Heart right ventricle (tissue), 16 donors: ENCODE measurements around the gene GINS1. TPM values are rescaled to one million over a fixed set of nuclear protein-coding genes. Genes with fewer than 3 reads are reported as not detected.

ENCODE experiments used
- ATAC-seq, 8 donors: fragments of 200-7000 bp; cut with Tn5 transposase; one replicate each; pipeline ENCODE4 v1.9.1; 2020; ENCODE audit warnings: mild to moderate bottlenecking in 8 of 8, moderate library complexity in 8 of 8, moderate number of reproducible peaks in 1 of 8
- DNase-seq, 2 donors: peaks; one replicate each; pipeline ENCODE4 v3.0.0-alpha.2; 2020
- H3K27ac ChIP-seq, 10 donors: fragments of 200-600 bp; sonication (generic) in 2 of 10; one replicate each; pipeline versions ENCODE4 v1.5.0 to v1.8.0; 2020 to 2022; ENCODE audit warnings: mild to moderate bottlenecking in 3 of 10
- H3K27me3 ChIP-seq, 7 donors: fragments of 200-600 bp; one replicate each; pipeline ENCODE4 v1.8.0; 2021 to 2022; ENCODE audit warnings: mild to moderate bottlenecking in 2 of 7
- H3K36me3 ChIP-seq, 9 donors: fragments of 200-600 bp; sonication (generic) in 1 of 9; one replicate each; pipeline versions ENCODE4 v1.5.0 to v1.8.0; 2020 to 2022; ENCODE audit warnings: mild to moderate bottlenecking in 2 of 9
- H3K4me1 ChIP-seq, 9 donors: fragments of 200-600 bp; sonication (generic) in 1 of 9; one replicate each; pipeline versions ENCODE4 v1.5.0 to v1.8.0; 2020 to 2022; ENCODE audit warnings: mild to moderate bottlenecking in 4 of 9
- H3K4me3 ChIP-seq, 10 donors: fragments of 200-600 bp; sonication (generic) in 2 of 10; one replicate each; pipeline versions ENCODE4 v1.5.0 to v1.8.0; 2020 to 2022; ENCODE audit warnings: mild to moderate bottlenecking in 7 of 10, moderate library complexity in 2 of 10
- H3K9me3 ChIP-seq, 11 donors: fragments of 200-600 bp in 10 of 11; sonication (generic) in 2 of 11; one replicate each; pipeline versions ENCODE4 v1.5.0 to v1.8.0; 2013 to 2022; ENCODE audit warnings: mild to moderate bottlenecking in 2 of 11, control low read depth in 1 of 11, moderate library complexity in 1 of 11
- WGBS, 2 donors: extraction: QIAGEN DNeasy Blood & Tissue Kit; methylation state at CpG; one replicate each; pipeline ENCODE4 v1.1.7; 2013; ENCODE audit warnings: inconsistent platforms in 1 of 2; 5-methylcytosine and 5-hydroxymethylcytosine counted together
- intact Hi-C, 10 donors: fragments of 100-400 bp; cut with DNase I; formaldehyde crosslinking; loops; one replicate each; pipeline versions ENCODE4 v1.11.1 to v1.14.2; 2022
- polyA plus RNA-seq, 2 donors: library from polyadenylated mRNA; stranded (reverse); fragments of 200-250 nt; gene quantifications; one replicate each; pipeline ENCODE4 v1.2.3, GENCODE V29; 2013
- total RNA-seq, 10 donors: library from RNA; stranded (reverse); fragmentation: NEBNext Ultra II Directional in 3 of 10; extraction: Animal tissue kit (Norgen Biotek cat#: 25700) in 3 of 10; gene quantifications; one replicate each; pipeline versions ENCODE4 v1.2.1 to v1.2.4, GENCODE V29; 2021 to 2023
- TF ChIP-seq, protein P1 (sequence below), 9 donors: fragments of 200-600 bp; sonication (generic) in 2 of 9; IDR thresholded peaks; one replicate each; pipeline versions ENCODE4 v1.5.0 to v1.8.0; 2021 to 2022; ENCODE audit warnings: antibody characterized with exemption in 9 of 9, mild to moderate bottlenecking in 5 of 9, moderate library complexity in 1 of 9
- donor health status: Arrhythmogenic right ventricular cardiomyopathy.
- donor health status: ischemic (EF 13 %, LVEDD 7.1; RV severe dilation, severe dysfunction).
- donor health status: healthy with polysubstance abuse.
- donor health status: DM: no; HTN: yes; CAD: no.
- donor health status: DM: no; HTN: no; CAD: no.
- donor health status: ischemic (EF 25% LVEDD 6.9; RV normal size, moderate dysfunction).
- donor health status: ischemic (EF 25% LVEDD 5.7; RV mildly dilated, moderate dysfunction).
- donor health status: healthy.
- donor health status: DM: yes; HTN: yes; CAD: no.
- donor health status: Ischemic cardiomyopathy.
- donor health status: ischemic (EF 35%, LVEDD 5.7; RV mildly dilated, moderate dysfunction).
- donor health status: nonischemic (EF 11% LVEDD 7.7; RV severe dilation, severe dysfunction).
- donor health status: DM: yes; HTN: yes; CAD: no.
- donor health status: PGD.
- donor health status: ischemic (EF 29% LVEDD 5.4; RV normal size, mild dysfunction).
- donor health status: nonischemic (EF 23%, LVEDD 6.1; RV moderate dilation, normal function).

The GINS1 gene
- total and polyA plus RNA-seq, 12 donors: 0.19 to 1.6 (median 0.54) TPM

DNA sequence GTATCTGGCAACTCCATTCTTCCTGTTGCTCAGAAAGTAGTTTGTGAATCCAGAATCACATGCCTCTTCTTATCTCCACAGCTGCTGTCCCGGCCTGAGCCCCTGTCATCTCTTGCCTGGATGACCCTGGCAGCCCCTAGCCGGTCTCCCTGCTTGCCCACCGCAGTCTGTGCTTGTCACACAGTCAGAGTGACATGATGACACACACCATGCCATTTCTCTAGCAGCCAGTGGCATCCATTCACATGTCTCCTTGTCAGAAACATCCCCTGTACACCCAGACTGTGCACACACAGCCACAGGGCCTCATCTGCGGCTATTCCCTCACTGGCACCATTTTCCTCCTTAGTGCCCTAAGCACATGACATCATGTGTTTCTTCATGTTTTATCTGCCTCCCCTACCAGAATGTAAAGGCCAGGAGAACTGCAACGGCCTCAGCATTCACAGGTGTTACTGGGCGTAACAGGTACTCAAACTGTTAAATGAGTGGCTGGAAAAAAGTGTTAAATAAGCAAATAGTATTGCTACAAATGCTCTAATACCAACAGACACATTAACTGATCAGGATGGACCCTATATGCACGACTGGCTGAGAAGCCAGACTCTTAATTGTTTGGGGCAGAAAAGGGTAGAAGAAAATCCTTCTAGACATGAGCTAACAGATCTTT is 26.4 kb upstream of the GINS1 start:
- Histone ChIP-seq H3K4me3 (no peak overlapping the region), H3K4me1 (peaks cover 0 to 59% (median 23%) of the 10 kb centered on the region in 9 donors), H3K36me3 (peaks cover 0 to 5% (median 0%) of the 10 kb centered on the region in 9 donors), H3K9me3 (no peaks in the 10 kb centered on the region), H3K27ac (no peak overlapping the region), H3K27me3 (no peaks in the 10 kb centered on the region)
- WGBS, 2 donors: 55 to 70% methylated on average over 7 of the region's 7 CpGs
- TF ChIP-seq, protein P1, sequence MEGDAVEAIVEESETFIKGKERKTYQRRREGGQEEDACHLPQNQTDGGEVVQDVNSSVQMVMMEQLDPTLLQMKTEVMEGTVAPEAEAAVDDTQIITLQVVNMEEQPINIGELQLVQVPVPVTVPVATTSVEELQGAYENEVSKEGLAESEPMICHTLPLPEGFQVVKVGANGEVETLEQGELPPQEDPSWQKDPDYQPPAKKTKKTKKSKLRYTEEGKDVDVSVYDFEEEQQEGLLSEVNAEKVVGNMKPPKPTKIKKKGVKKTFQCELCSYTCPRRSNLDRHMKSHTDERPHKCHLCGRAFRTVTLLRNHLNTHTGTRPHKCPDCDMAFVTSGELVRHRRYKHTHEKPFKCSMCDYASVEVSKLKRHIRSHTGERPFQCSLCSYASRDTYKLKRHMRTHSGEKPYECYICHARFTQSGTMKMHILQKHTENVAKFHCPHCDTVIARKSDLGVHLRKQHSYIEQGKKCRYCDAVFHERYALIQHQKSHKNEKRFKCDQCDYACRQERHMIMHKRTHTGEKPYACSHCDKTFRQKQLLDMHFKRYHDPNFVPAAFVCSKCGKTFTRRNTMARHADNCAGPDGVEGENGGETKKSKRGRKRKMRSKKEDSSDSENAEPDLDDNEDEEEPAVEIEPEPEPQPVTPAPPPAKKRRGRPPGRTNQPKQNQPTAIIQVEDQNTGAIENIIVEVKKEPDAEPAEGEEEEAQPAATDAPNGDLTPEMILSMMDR (IDR thresholded peaks at IDR 0.05): no peak
- DNase-seq (no peak), ATAC-seq (peak in 1 of 8 donors; percentile 22)
- intact Hi-C loops: no loop called here

DNA sequence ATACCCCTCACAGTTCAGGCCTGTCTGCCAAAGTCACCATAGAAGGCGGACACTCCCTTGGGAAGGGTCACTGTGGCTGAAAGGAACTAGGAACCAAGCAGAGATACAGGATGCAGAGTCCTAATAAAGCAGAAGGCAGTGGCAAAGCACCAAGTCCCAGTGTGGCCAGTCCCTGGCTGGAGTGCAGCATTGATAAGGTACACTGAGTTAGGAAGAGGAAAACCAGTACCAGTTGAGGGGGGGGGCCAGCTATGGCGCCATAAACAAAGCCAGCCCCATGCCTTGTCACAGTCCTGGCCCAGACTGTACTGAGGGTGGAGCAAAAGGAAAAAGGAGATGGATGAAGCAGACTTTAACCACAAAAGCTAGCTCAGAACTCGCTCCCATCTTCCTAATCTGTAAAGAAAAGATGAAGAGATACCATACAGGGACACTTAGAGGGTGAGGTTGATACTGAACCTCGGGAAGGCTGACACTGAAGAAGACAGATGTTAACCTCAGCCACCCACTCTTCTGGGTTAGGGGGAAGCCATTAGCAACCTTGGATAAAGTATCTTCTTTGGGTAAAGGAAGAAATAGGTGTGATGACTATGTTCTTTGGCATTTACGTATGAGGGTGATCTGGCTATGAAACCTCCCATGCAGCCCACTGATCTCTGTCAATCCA is 24.6 kb upstream of the GINS1 start:
- peak; percentile 59 to 96 (median 85) for ATAC-seq
- intact Hi-C loops: no loop called here
- Histone ChIP-seq H3K36me3 (peaks cover 0 to 5% (median 0%) of the 10 kb centered on the region in 9 donors), H3K27me3 (no peaks in the 10 kb centered on the region), H3K4me3 (no peak overlapping the region), H3K9me3 (no peaks in the 10 kb centered on the region), H3K4me1 (peaks cover 0 to 42% (median 13%) of the 10 kb centered on the region in 9 donors), H3K27ac (peak overlapping the region in 1 of 10 donors; percentile 31)
- 71 to 73% methylated on average over 5 of the region's 5 CpGs for WGBS, 2 donors
- peak; percentile 21 to 50 for DNase-seq
- TF ChIP-seq, protein P1 (IDR thresholded peaks at IDR 0.05): no peak

DNA sequence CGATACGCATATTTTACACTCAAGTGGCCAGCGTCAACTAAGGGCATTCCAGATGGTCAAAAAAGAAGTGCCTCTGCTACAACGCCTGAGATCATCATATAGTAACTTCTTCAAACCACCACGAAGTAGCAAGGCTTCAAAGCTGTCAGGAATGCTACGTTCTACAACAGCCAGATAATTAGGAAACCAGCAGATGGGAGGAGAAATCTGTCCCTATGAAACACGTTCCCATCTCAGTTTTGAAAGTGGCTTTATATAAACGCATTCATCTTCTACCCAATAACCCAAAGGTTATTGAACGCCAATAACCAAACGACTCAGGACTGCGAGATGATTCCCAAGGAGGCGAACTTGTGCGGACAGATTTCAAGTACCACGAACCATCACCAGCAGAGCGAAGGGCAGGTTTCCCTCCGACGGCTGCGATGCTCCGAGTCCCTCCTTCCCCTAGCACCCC is 18.0 kb upstream of the GINS1 start:
- H3K4me3 ChIP-seq: peak overlapping the region; percentile 61 to 99 (median 91)
- 16 to 18% methylated on average over 19 of the region's 19 CpGs for WGBS, 2 donors
- intact Hi-C loops: no loop called here
- ATAC-seq: no peak
- H3K36me3 ChIP-seq: no peaks in the 10 kb centered on the region
- H3K27me3 ChIP-seq: no peaks in the 10 kb centered on the region
- no peak for DNase-seq
- TF ChIP-seq, protein P1 (IDR thresholded peaks at IDR 0.05): no peak
- H3K9me3 ChIP-seq: no peaks in the 10 kb centered on the region
- peak overlapping the region in 9 of 10 donors; percentile 57 to 94 (median 88) for H3K27ac ChIP-seq
- H3K4me1 ChIP-seq: peaks cover 0 to 20% (median 18%) of the 10 kb centered on the region in 9 donors

DNA sequence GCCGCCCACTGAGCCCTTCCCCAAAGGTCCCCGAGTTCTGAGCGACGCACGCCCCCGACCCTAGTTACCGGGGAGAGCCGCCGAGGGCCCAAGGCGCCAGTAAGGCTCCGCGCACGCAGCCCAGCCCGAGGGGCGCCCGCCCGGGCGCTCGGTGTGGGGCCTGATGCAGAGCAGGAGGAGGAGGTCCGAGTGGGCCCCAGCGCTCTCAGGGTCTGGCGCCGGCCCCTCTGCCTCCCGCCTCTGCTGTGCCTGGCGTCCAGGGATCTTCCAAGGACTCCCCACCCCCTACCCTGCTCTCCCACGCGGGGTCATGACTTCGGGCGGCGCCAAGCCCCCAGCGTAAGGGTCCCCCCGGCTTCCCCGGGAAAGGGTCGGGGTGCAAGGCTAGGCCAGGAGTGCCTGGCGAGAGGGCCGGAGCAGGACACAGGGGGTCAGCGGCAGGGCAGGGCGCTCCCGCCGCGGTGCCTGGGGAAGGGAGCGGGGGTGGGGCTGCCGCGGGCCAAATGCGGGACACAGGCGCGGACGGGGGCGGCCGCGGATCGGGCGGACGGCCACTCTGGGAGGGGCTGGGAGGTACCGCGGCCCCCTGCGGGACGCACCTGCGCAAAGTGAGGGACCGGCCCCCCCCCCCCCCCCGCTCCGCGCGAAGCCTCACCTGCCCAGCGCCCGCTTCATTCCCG is 17.5 kb upstream of the GINS1 start:
- 1% methylated on average over 51 to 67 of the region's 67 CpGs for WGBS, 2 donors
- H3K9me3 ChIP-seq: no peaks in the 10 kb centered on the region
- H3K27me3 ChIP-seq: no peaks in the 10 kb centered on the region
- intact Hi-C loops: loop anchor here (5.0 to 10.0 kb wide), 10 partner anchors 45 to 398 kb away; partner anchors contain the start of genes ENTPD6 (in 5 of the 10), APMAP (in 3 of the 10), ACSS1 (in 1 of the 10) and PYGB (in 1 of the 10)
- H3K4me1 ChIP-seq: peaks cover 0 to 20% (median 18%) of the 10 kb centered on the region in 9 donors
- TF ChIP-seq, protein P1 (IDR thresholded peaks at IDR 0.05): no peak
- peak overlapping the region; percentile 31 to 94 (median 88) for H3K27ac ChIP-seq
- DNase-seq (peak; percentile 18 to 50), ATAC-seq (peak; percentile 10 to 56 (median 38))
- H3K4me3 ChIP-seq: peak overlapping the region; percentile 61 to 99 (median 91)
- no peaks in the 10 kb centered on the region for H3K36me3 ChIP-seq
